Measurements from ENCODE around the gene HPCAL1. TPM values are rescaled to one million over a fixed set of nuclear protein-coding genes. Genes with fewer than 3 reads are reported as not detected.

HPCAL1 gene
- total and polyA plus RNA-seq, 2 of the 4 experiments (the other 2 are of a cell fraction), result 8.2 to 33.7 TPM

GRCh38 chr2:10345813-10346212, 43.1 kb downstream of the HPCAL1 start:
- no TSS peak for BruUV-seq (replicated peaks)
- H3K56ac ChIP-seq (ENCODE audit: extremely low read depth, insufficient read depth, low read length), result no peak overlapping the region
- H3K9me1 ChIP-seq (ENCODE audit: insufficient read depth, low read length), result peaks cover 8% of the 10 kb centered on the region; the same call in 1 of the 2 replicates
- no peak overlapping the region for H2BK15ac ChIP-seq (ENCODE audit: low read depth, low read length)
- H4K91ac ChIP-seq (ENCODE audit: insufficient read depth, low read depth, low read length), result no peak overlapping the region
- H3K23ac ChIP-seq (ENCODE audit: low read depth, low read length), result no peak overlapping the region; the same call in 1 of the 2 replicates
- H3K14ac ChIP-seq (replicated peaks; ENCODE audit: low read depth, low read length), result no peak overlapping the region
- peak overlapping the region; percentile 79 for H2AK9ac ChIP-seq (replicated peaks; ENCODE audit: low read depth, low read length, poor library complexity)
- no peak for TF ChIP-seq MXI1 (IDR thresholded peaks at IDR 0.05; ENCODE audit: borderline replicate concordance, low read depth, low read length)
- no peak for TF ChIP-seq POLR2A (IDR thresholded peaks at IDR 0.05; ENCODE audit: low read depth, low read length)
- TF ChIP-seq CEBPB (IDR thresholded peaks at IDR 0.05; ENCODE audit: low read depth, low read length), result no peak
- no peak for TF ChIP-seq MAFK (IDR thresholded peaks at IDR 0.05; ENCODE audit: low read depth, low read length)
- TF ChIP-seq USF2 (IDR thresholded peaks at IDR 0.05; ENCODE audit: low read depth, low read length), result no peak
- no peak for TF ChIP-seq ELK1 (IDR thresholded peaks at IDR 0.05; ENCODE audit: borderline replicate concordance, low read depth, low read length)
- no peak for TF ChIP-seq NFE2L2 (IDR thresholded peaks at IDR 0.05; ENCODE audit: low read depth, low read length)
- H2AFZ ChIP-seq (replicated peaks; ENCODE audit: low read length, poor library complexity), result no peak overlapping the region
- no peak overlapping the region for H3K9ac ChIP-seq (ENCODE audit: low read depth, low read length)
- peaks cover 12 to 19% of the 10 kb centered on the region in 2 experiments for H3K79me1 ChIP-seq (ENCODE audit: low read depth in 1 of 2, low read length in 2 of 2)
- CTCF ChIA-PET, result no interaction called here
- ATAC-seq (ENCODE audit: low read depth), result no peak
- H2AK5ac ChIP-seq (ENCODE audit: low read depth, low read length), result peak overlapping the region; percentile 2; the same call in 1 of the 2 replicates
- H2BK5ac ChIP-seq (ENCODE audit: low read depth, low read length, poor library complexity, severe bottlenecking), result no peak overlapping the region
- no peaks in the 10 kb centered on the region for H3K36me3 ChIP-seq (ENCODE audit: control insufficient read depth, insufficient read depth, low read length)
- peaks cover 22% of the 10 kb centered on the region; the same call in 1 of the 2 replicates for H4K20me1 ChIP-seq (ENCODE audit: insufficient read depth, low read length)
- H3K18ac ChIP-seq (ENCODE audit: low read depth, low read length), result no peak overlapping the region
- H4K5ac ChIP-seq (ENCODE audit: low read depth, low read length), result no peak overlapping the region
- peaks cover 11% of the 10 kb centered on the region for H3K4me1 ChIP-seq (ENCODE audit: control insufficient read depth, insufficient read depth, low read length)
- H3K9me3 ChIP-seq (ENCODE audit: control insufficient read depth, insufficient read depth, low read length), result no peaks in the 10 kb centered on the region
- dilution Hi-C loops (cut with HindIII; ENCODE audit: low sequenced_read_pairs, unreplicated experiment) (no loop called here), intact Hi-C loops (cut with micrococcal nuclease) (no loop called here), in situ Hi-C loops (cut with MboI; ENCODE audit: low sequenced_read_pairs) (no loop called here)
- H3K4me2 ChIP-seq (ENCODE audit: low read depth, low read length), result no peak overlapping the region
- no peak overlapping the region for H3K27ac ChIP-seq (ENCODE audit: insufficient read depth, low read length)
- H3K4me3 ChIP-seq (ENCODE audit: insufficient read depth, low read depth, low read length), result no peak overlapping the region
- H4K8ac ChIP-seq (ENCODE audit: low read depth in 2 of 2, low read length in 2 of 2), result no peak overlapping the region
- WGBS, 2 experiments (ENCODE audit: extremely low coverage in 2 of 2, insufficient read length in 1 of 2), result no CpG with 5 or more reads among the region's 3 CpGs
- no peaks in the 10 kb centered on the region for H3K27me3 ChIP-seq (ENCODE audit: control insufficient read depth, insufficient read depth, low read length)
- no peak for DNase-seq
- H2BK20ac ChIP-seq (ENCODE audit: low read depth, low read length), result no peak overlapping the region
- POLR2A ChIA-PET (ENCODE audit: unreplicated experiment), result no interaction called here
- no peak overlapping the region for H3K4ac ChIP-seq (ENCODE audit: low read depth, low read length)
- no peak overlapping the region for H2BK120ac ChIP-seq (ENCODE audit: low read depth, low read length)
